Skeletal muscle satellite cell (primary cell): Measurements from ENCODE around the gene NPIPA2.
"Not testable (repeated sequence)": the region's sequence is repeated elsewhere in the genome, so short reads cannot be mapped to it uniquely, and the experiment has no call there.

Source experiments
- H3K27me3 ChIP-seq: 2 replicates; pipeline ENCODE4 v1.7.0; 2013; ENCODE audit warnings: low read length; ENCODE audit not compliant: control insufficient read depth, insufficient read depth
- H3K36me3 ChIP-seq: 2 replicates; pipeline ENCODE4 v1.7.0; 2013; ENCODE audit warnings: mild to moderate bottlenecking, control low read depth, low read length; ENCODE audit not compliant: insufficient read depth
- H3K4me1 ChIP-seq: 2 replicates; pipeline ENCODE4 v1.7.0; 2013; ENCODE audit warnings: low read length; ENCODE audit not compliant: control insufficient read depth, insufficient read depth
- H3K4me2 ChIP-seq: 2 replicates; pipeline ENCODE4 v1.7.0; 2013; ENCODE audit warnings: mild to moderate bottlenecking, low read length
- H3K4me3 ChIP-seq: 2 replicates; pipeline ENCODE4 v1.7.0; 2013; ENCODE audit warnings: low read length
- H3K9ac ChIP-seq: 2 replicates; pipeline ENCODE4 v1.7.0; 2013; ENCODE audit warnings: mild to moderate bottlenecking, low read depth, low read length, moderate library complexity
- H3K9me3 ChIP-seq: replicated peaks from 2 replicates; pipeline ENCODE4 v1.7.0; 2013; ENCODE audit warnings: mild to moderate bottlenecking, control low read depth, low read length

The NPIPA2 gene

DNA sequence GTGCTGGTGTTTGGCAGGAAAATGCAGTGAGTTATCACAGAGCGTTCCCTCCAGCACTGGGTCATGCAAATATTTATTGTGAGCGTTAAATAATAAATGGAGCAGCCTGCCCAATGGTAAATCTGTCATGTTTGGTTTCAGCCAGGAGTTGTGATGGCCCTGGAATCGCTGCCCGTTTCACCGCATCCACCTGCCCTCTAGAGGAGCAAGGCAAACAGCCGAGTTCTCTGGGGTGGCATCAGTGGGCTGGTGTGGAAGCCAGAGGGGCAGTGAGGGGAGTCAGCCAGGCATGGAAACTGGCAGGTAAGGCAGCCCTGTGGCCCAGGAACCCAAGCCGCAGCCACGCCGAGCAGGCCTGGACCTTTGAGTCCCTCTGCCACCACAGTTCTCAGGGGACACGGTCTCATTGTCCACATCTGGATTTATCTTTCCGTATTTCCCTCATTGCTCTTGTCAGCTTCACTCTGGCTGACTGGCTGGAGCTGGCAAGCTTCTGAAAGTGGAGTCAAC, 37.1 kb downstream of the NPIPA2 start:
- H3K36me3 ChIP-seq, H3K9ac ChIP-seq, H3K9me3 ChIP-seq, H3K27me3 ChIP-seq, H3K4me3 ChIP-seq, H3K4me1 ChIP-seq, H3K4me2 ChIP-seq: not testable (repeated sequence)

DNA sequence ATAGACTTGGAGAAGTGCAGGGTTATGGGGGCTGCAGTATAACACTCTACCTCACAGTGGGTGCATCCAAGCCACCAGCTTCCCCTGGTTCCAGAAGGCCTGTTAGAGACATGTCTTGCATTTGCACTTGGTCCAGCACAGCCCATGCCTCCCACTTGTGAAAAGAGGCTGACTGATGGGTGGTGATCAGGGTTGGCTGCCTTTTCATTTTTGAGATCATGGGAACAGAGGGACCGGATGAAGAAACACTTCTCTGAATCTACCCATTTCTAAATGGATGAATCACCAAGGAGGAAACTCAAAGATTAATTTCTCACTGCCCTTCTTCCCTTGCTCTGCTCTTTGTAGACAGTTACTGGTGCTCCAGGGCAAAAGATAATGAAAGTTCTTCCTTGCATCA, 43.8 kb downstream of the NPIPA2 start:
- H3K9me3 ChIP-seq, H3K4me2 ChIP-seq, H3K4me1 ChIP-seq: not testable (repeated sequence)

GRCh38 chr16:14789577-14789976, 47.2 kb downstream of the NPIPA2 start:
- not testable (repeated sequence) for H3K4me3 ChIP-seq, H3K4me2 ChIP-seq, H3K9me3 ChIP-seq, H3K4me1 ChIP-seq, H3K27me3 ChIP-seq, H3K36me3 ChIP-seq, H3K9ac ChIP-seq

More for the DNA sequence above, 43.8 kb downstream of the NPIPA2 start:
- H3K4me3 ChIP-seq, H3K36me3 ChIP-seq, H3K9ac ChIP-seq, H3K27me3 ChIP-seq: not testable (repeated sequence)

DNA sequence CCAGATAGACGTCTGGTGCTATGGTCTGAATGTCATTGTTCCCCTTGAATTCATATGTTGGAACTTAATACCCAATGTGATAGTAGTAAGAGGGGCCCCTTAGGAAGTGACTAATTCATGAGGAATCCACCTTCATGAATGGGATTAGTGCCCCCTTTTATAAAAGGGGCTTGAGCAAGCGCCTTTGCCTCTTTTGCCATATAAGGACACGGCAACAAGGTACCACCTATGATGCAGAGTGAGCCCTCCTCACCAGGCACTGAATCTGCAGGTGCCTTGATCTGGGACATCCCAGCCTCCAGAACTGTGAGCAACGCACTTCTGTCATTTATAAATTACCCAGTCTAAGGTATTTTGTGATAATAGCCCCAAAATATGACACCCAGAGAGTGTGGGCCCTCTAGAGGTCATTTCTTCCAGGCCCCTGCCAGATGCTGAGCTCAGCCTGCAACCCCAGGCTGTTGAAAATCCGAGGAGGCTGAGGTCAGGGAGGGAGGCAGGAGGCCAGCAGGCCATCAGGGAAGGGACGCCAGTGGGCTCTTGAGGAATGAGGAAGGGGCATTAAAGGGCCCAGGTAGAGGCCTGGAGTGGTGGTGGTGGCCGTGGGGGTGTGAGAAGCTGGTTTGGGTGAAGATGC, 48.1 kb downstream of the NPIPA2 start:
- not testable (repeated sequence) for H3K9me3 ChIP-seq, H3K27me3 ChIP-seq, H3K4me2 ChIP-seq, H3K9ac ChIP-seq, H3K36me3 ChIP-seq, H3K4me3 ChIP-seq, H3K4me1 ChIP-seq

DNA sequence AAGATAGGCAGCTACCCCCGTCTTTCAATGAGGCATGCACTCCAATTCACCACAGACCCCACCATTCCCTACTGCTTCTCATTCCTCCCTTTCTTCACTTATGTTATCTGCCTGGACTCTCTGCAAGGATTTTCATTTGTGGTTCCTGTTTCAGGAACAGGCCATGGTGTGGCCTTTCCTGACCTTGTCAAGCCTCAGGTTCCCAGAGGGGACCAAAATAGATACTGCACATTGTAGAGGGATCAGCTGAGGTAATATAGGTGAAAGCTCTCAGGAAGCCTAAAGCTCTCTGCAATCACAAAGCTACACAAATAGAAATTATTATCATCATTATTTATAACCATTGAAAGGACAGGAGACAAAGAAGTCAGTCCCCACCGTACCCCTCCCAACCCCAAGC, 50.6 kb downstream of the NPIPA2 start:
- not testable (repeated sequence) for H3K4me1 ChIP-seq, H3K9ac ChIP-seq, H3K4me3 ChIP-seq, H3K9me3 ChIP-seq, H3K4me2 ChIP-seq, H3K27me3 ChIP-seq, H3K36me3 ChIP-seq

DNA sequence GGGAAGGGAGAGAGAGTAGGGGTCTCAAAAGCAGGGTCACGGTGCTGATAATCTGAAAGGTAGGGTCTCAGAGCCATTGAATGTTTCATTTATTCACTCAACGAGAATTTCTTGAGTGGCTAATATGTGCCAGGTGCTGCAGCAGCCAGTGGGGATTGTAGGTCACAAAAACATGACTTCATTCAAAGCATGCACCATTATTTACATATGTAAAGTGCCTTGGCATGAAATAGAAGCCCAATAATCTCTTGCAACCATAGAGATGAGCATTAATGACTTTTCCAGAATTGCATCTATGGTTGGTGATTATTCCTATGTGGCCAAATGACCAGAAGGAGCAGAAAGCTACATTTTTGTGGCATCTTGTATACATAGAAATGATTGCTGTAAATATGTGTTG, 55.2 kb downstream of the NPIPA2 start:
- H3K36me3 ChIP-seq, H3K27me3 ChIP-seq, H3K9ac ChIP-seq, H3K4me1 ChIP-seq, H3K9me3 ChIP-seq, H3K4me3 ChIP-seq, H3K4me2 ChIP-seq: not testable (repeated sequence)

DNA sequence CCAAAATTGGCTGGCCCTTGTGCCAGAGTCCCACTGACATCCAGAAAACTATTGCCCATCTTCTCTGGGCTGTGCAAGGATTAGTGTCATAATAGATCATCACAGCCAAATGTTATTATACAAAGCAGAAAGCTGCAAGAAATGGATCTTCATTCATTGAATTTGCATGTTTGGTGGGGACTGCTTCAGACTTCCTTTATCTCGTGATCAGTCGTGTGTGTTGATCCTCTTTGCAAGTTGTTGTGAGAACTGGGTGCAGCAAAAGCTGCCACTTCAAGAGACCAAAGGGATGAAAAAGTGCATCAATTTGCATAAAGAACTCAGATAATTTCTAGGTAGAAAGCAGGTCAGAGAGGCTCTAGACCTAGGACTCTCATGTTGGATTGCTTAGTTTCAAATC, 61.2 kb downstream of the NPIPA2 start:
- not testable (repeated sequence) for H3K27me3 ChIP-seq, H3K4me3 ChIP-seq, H3K9me3 ChIP-seq, H3K9ac ChIP-seq, H3K4me1 ChIP-seq, H3K36me3 ChIP-seq, H3K4me2 ChIP-seq

DNA sequence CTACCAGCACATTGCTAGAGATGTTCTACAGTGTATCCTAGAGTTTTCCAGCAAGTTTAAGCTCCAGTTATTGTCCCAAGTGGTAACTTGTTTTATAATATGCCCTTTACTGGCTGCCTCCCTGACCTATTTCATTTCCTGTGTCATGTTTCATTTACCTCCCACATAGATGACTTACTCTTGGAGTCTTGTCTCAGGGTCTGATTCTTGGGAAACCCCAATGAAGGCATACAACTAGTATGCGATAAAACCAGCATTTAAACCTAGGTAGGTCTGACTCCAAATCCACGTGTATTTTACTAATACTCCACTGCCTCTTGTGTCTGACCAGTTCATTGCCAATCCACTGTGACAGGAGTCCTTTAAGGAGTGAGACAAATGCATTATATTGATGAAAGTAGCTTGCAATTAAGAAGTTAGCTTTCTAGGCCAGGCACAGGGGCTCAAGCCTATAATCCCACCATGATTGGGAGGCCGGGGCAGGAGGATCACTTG, 64.9 kb downstream of the NPIPA2 start:
- not testable (repeated sequence) for H3K4me1 ChIP-seq, H3K9me3 ChIP-seq, H3K4me2 ChIP-seq, H3K4me3 ChIP-seq, H3K9ac ChIP-seq, H3K27me3 ChIP-seq, H3K36me3 ChIP-seq

- not testable (repeated sequence) for H3K9me3 ChIP-seq, H3K36me3 ChIP-seq, H3K4me3 ChIP-seq, H3K4me1 ChIP-seq, H3K27me3 ChIP-seq, H3K9ac ChIP-seq, H3K4me2 ChIP-seq
Observed at GRCh38 chr16:14813890-14814289, 71.6 kb downstream of the NPIPA2 start.
